CD4-positive, alpha-beta T cell (primary cell): ENCODE results near the gene WBP1L. TPM values are rescaled to one million over a fixed set of nuclear protein-coding genes. Genes with fewer than 3 reads are reported as not detected.

Source experiments
- ATAC-seq: fragments of 200-7000 bp; cut with Tn5 transposase; one replicate; pipeline ENCODE4 v1.10.0; 2022; ENCODE audit warnings: mild to moderate bottlenecking; ENCODE audit not compliant: poor library complexity
- CTCF ChIA-PET: fragments of 350-600 bp; sonication (Branson Sonifier 250); formaldehyde crosslinking; loops from one replicate; lab custom pipeline; 2021; ENCODE audit warnings: antibody characterized with exemption, inconsistent platforms; lab: Charles Lee
- POLR2A ChIA-PET: fragments of 350-600 bp; sonication (Branson Sonifier 250); formaldehyde crosslinking; loops from one replicate; lab custom pipeline; 2021; ENCODE audit warnings: antibody characterized with exemption, inconsistent platforms; lab: Charles Lee
- DNase-seq, 14 experiments: peaks; one replicate each; pipeline ENCODE4 v3.0.0-alpha.2; 2013 to 2020; ENCODE audit warnings: mixed read lengths in 2 of 14
- H3K27ac ChIP-seq, 2 donors: one replicate each; pipeline versions ENCODE4 v1.5.1 to v1.7.0; 2013; ENCODE audit warnings: low read length in 2 of 2, low read depth in 1 of 2, mild to moderate bottlenecking in 1 of 2
- H3K27me3 ChIP-seq, 2 experiments: 1 replicate in 1 of 2; 2 replicates in 1 of 2; pipeline versions ENCODE4 v1.6.1 to v1.7.0; 2013; ENCODE audit warnings: low read length in 2 of 2, control low read depth in 1 of 2, mild to moderate bottlenecking in 1 of 2, moderate library complexity in 1 of 2; ENCODE audit not compliant: insufficient read depth in 2 of 2, control insufficient read depth in 1 of 2
- H3K36me3 ChIP-seq: one replicate; pipeline ENCODE4 v1.6.1; 2013; ENCODE audit warnings: low read length, control low read depth; ENCODE audit not compliant: insufficient read depth
- H3K4me1 ChIP-seq: one replicate; pipeline ENCODE4 v1.6.1; 2013; ENCODE audit warnings: low read length, control low read depth; ENCODE audit not compliant: insufficient read depth
- H3K4me3 ChIP-seq: one replicate; pipeline ENCODE4 v1.5.1; 2013; ENCODE audit warnings: mild to moderate bottlenecking, low read length, moderate library complexity
- H3K9me3 ChIP-seq, 2 experiments: 1 replicate in 1 of 2; 2 replicates in 1 of 2; pipeline versions ENCODE4 v1.6.1 to v1.7.0; 2013; ENCODE audit warnings: low read length in 2 of 2, mild to moderate bottlenecking in 2 of 2, control low read depth in 1 of 2, moderate library complexity in 1 of 2; ENCODE audit not compliant: control insufficient read depth in 1 of 2, insufficient read depth in 1 of 2
- H3K27ac Mint-ChIP-seq: one replicate; pipeline ENCODE4 v1.8.0; 2020; ENCODE audit warnings: mixed read lengths
- H3K27me3 Mint-ChIP-seq: one replicate; pipeline ENCODE4 v1.8.0; 2021; ENCODE audit warnings: mixed read lengths
- H3K36me3 Mint-ChIP-seq: one replicate; pipeline ENCODE4 v1.8.0; 2021; ENCODE audit warnings: low read depth, mixed read lengths
- H3K4me1 Mint-ChIP-seq: one replicate; pipeline ENCODE4 v1.8.0; 2021; ENCODE audit warnings: low read depth, mixed read lengths
- H3K4me3 Mint-ChIP-seq: one replicate; pipeline ENCODE4 v1.8.0; 2020; ENCODE audit warnings: mild to moderate bottlenecking, mixed read lengths
- H3K9me3 Mint-ChIP-seq: one replicate; pipeline ENCODE4 v1.8.0; 2020; ENCODE audit warnings: mixed read lengths
- intact Hi-C, 2 experiments: fragments of 100-400 bp; cut with DNase I in 1 of 2; cut with micrococcal nuclease in 1 of 2; formaldehyde crosslinking; loops; one replicate each; pipeline versions ENCODE4 v1.15.1 to v1.9.0; 2023 to 2025; cut with DNase I, micrococcal nuclease
- total RNA-seq, 174 experiments: library from RNA in 2 of 174; stranded (reverse) in 2 of 174; gene quantifications; one replicate each; pipeline ENCODE4 v1.2.3 and lab custom pipeline; 2021 to 2026
- TF ChIP-seq, protein P1 (sequence below): fragments of 200-600 bp; IDR thresholded peaks from one replicate; pipeline ENCODE4 v1.8.0; 2022; ENCODE audit warnings: antibody characterized with exemption, mild to moderate bottlenecking

The WBP1L gene
- total RNA-seq, 2 experiments from 2014 or later: 6.1 to 6.5 TPM

- intact Hi-C loops: no loop called here
- peak overlapping the region; percentile 69 for H3K27ac Mint-ChIP-seq
- TF ChIP-seq, protein P1, sequence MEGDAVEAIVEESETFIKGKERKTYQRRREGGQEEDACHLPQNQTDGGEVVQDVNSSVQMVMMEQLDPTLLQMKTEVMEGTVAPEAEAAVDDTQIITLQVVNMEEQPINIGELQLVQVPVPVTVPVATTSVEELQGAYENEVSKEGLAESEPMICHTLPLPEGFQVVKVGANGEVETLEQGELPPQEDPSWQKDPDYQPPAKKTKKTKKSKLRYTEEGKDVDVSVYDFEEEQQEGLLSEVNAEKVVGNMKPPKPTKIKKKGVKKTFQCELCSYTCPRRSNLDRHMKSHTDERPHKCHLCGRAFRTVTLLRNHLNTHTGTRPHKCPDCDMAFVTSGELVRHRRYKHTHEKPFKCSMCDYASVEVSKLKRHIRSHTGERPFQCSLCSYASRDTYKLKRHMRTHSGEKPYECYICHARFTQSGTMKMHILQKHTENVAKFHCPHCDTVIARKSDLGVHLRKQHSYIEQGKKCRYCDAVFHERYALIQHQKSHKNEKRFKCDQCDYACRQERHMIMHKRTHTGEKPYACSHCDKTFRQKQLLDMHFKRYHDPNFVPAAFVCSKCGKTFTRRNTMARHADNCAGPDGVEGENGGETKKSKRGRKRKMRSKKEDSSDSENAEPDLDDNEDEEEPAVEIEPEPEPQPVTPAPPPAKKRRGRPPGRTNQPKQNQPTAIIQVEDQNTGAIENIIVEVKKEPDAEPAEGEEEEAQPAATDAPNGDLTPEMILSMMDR: no peak
- Histone ChIP-seq H3K27ac (no peak overlapping the region), H3K4me1 (peaks cover 10% of the 10 kb centered on the region), H3K9me3 (no peaks in the 10 kb centered on the region), H3K36me3 (peaks cover 43% of the 10 kb centered on the region), H3K4me3 (no peak overlapping the region), H3K27me3 (no peaks in the 10 kb centered on the region)
- H3K4me3 Mint-ChIP-seq: no peak overlapping the region
- DNase-seq (no peak), ATAC-seq (no peak)
- peaks cover 64% of the 10 kb centered on the region for H3K36me3 Mint-ChIP-seq
- H3K9me3 Mint-ChIP-seq: no peaks in the 10 kb centered on the region
- peaks cover 14% of the 10 kb centered on the region for H3K4me1 Mint-ChIP-seq
- POLR2A ChIA-PET: no interaction called here
- no peaks in the 10 kb centered on the region for H3K27me3 Mint-ChIP-seq
- CTCF ChIA-PET: no interaction called here
These were observed 64.6 kb downstream of the WBP1L start for GRCh38 chr10:102808380-102808779.

GRCh38 chr10:102811346-102811745 lies 67.6 kb downstream of the WBP1L start:
- no peak for ATAC-seq
- peaks cover 9% of the 10 kb centered on the region for H3K4me1 Mint-ChIP-seq
- ChIA-PET POLR2A (no interaction called here), CTCF (no interaction called here)
- H3K4me3 Mint-ChIP-seq: no peak overlapping the region
- H3K4me3 ChIP-seq: no peak overlapping the region
- no peak overlapping the region for H3K27ac ChIP-seq
- peaks cover 60% of the 10 kb centered on the region for H3K36me3 Mint-ChIP-seq
- H3K36me3 ChIP-seq: peaks cover 56% of the 10 kb centered on the region
- intact Hi-C loops: no loop called here
- H3K9me3 Mint-ChIP-seq: no peaks in the 10 kb centered on the region
- peaks cover 15% of the 10 kb centered on the region for H3K4me1 ChIP-seq
- TF ChIP-seq, protein P1: no peak
- H3K9me3 ChIP-seq: no peaks in the 10 kb centered on the region
- H3K27ac Mint-ChIP-seq: peak overlapping the region; percentile 14
- DNase-seq: no peak
- no peaks in the 10 kb centered on the region for H3K27me3 Mint-ChIP-seq
- no peaks in the 10 kb centered on the region for H3K27me3 ChIP-seq

- peak in 3 of 14 experiments; percentile 21 to 31 (median 31) for DNase-seq
- intact Hi-C loops: no loop called here
- TF ChIP-seq, protein P1: no peak
- H3K4me3 ChIP-seq: no peak overlapping the region
- no peak overlapping the region for H3K4me3 Mint-ChIP-seq
- H3K9me3 ChIP-seq: no peaks in the 10 kb centered on the region
- no peaks in the 10 kb centered on the region for H3K27me3 ChIP-seq
- H3K9me3 Mint-ChIP-seq: no peaks in the 10 kb centered on the region
- H3K36me3 ChIP-seq: peaks cover 53% of the 10 kb centered on the region
- no peak overlapping the region for H3K27ac ChIP-seq
- ChIA-PET POLR2A (no interaction called here), CTCF (no interaction called here)
- H3K36me3 Mint-ChIP-seq: peaks cover 54% of the 10 kb centered on the region
- H3K27ac Mint-ChIP-seq: peak overlapping the region; percentile 32
- no peaks in the 10 kb centered on the region for H3K27me3 Mint-ChIP-seq
- peaks cover 15% of the 10 kb centered on the region for H3K4me1 ChIP-seq
- ATAC-seq: peak; percentile 46
- peaks cover 9% of the 10 kb centered on the region for H3K4me1 Mint-ChIP-seq
These were observed 68.6 kb downstream of the WBP1L start for GRCh38 chr10:102812231-102812876.
